H9 (cell line): ENCODE data around the gene EFCC1. TPM values are rescaled to one million over a fixed set of nuclear protein-coding genes. Genes with fewer than 3 reads are reported as not detected.

Experiments
- DNase-seq: peaks from one replicate; pipeline ENCODE4 v3.0.0-alpha.2; 2017
- H2AFZ ChIP-seq: one replicate; pipeline ENCODE4 v1.6.1; 2013; ENCODE audit warnings: mild to moderate bottlenecking, low read length, control low read depth, moderate library complexity
- H2AK5ac ChIP-seq: 2 replicates; pipeline ENCODE4 v1.6.1; 2013; ENCODE audit warnings: low read length, control low read depth, mixed read lengths; ENCODE audit not compliant: insufficient read length
- H2BK120ac ChIP-seq: one replicate; pipeline ENCODE4 v1.6.1; 2013; ENCODE audit warnings: low read depth, mild to moderate bottlenecking, low read length, control low read depth, inconsistent platforms; ENCODE audit not compliant: poor library complexity, severe bottlenecking
- H2BK12ac ChIP-seq: 2 replicates; pipeline ENCODE4 v1.6.1; 2013; ENCODE audit warnings: low read length, control low read depth, mixed read lengths, low read depth; ENCODE audit not compliant: insufficient read length
- H2BK15ac ChIP-seq: 2 replicates; pipeline ENCODE4 v1.6.1; 2013; ENCODE audit warnings: low read depth, low read length, control low read depth
- H2BK20ac ChIP-seq: one replicate; pipeline ENCODE4 v1.6.1; 2013; ENCODE audit warnings: low read depth, mild to moderate bottlenecking, low read length, control low read depth, inconsistent platforms; ENCODE audit not compliant: poor library complexity, severe bottlenecking
- H2BK5ac ChIP-seq: 2 replicates; pipeline ENCODE4 v1.6.1; 2013; ENCODE audit warnings: low read length, control low read depth, mixed read lengths; ENCODE audit not compliant: insufficient read length
- H3K14ac ChIP-seq: 2 replicates; pipeline ENCODE4 v1.6.1; 2013; ENCODE audit warnings: low read length, control low read depth; ENCODE audit not compliant: insufficient read depth
- H3K18ac ChIP-seq: 2 replicates; pipeline ENCODE4 v1.6.1; 2013; ENCODE audit warnings: low read depth, mild to moderate bottlenecking, mixed read lengths, low read length, control low read depth; ENCODE audit not compliant: insufficient read length
- H3K23ac ChIP-seq: 2 replicates; pipeline ENCODE4 v1.6.1; 2013; ENCODE audit warnings: low read length, control low read depth, mixed read lengths, low read depth; ENCODE audit not compliant: insufficient read length
- H3K23me2 ChIP-seq: 2 replicates; pipeline ENCODE4 v1.6.1; 2013; ENCODE audit warnings: low read depth, mild to moderate bottlenecking, mixed read lengths, low read length, control low read depth; ENCODE audit not compliant: insufficient read length, poor library complexity, severe bottlenecking
- H3K27ac ChIP-seq: 2 replicates; pipeline ENCODE4 v1.5.1; 2013; ENCODE audit warnings: low read length, control low read depth, mixed read lengths, low read depth; ENCODE audit not compliant: insufficient read length
- H3K27me3 ChIP-seq: 2 replicates; pipeline ENCODE4 v1.6.1; 2013; ENCODE audit warnings: low read length, control low read depth, inconsistent platforms; ENCODE audit not compliant: insufficient read depth
- H3K4ac ChIP-seq: 2 replicates; pipeline ENCODE4 v1.6.1; 2013; ENCODE audit warnings: low read depth, mild to moderate bottlenecking, control low read depth, inconsistent platforms, low read length, moderate library complexity
- H3K4me1 ChIP-seq: 2 replicates; pipeline ENCODE4 v1.6.1; 2013; ENCODE audit warnings: low read length, control low read depth, inconsistent platforms; ENCODE audit not compliant: insufficient read depth
- H3K4me2 ChIP-seq: 2 replicates; pipeline ENCODE4 v1.6.1; 2013; ENCODE audit warnings: low read length, control low read depth, mixed read lengths; ENCODE audit not compliant: insufficient read length, insufficient read depth
- H3K56ac ChIP-seq: 2 replicates; pipeline ENCODE4 v1.6.1; 2013; ENCODE audit warnings: low read depth, mild to moderate bottlenecking, mixed read lengths, low read length, control low read depth; ENCODE audit not compliant: insufficient read length
- H3K79me1 ChIP-seq: 2 replicates; pipeline ENCODE4 v1.6.1; 2013; ENCODE audit warnings: low read depth, mild to moderate bottlenecking, moderate library complexity, low read length, control low read depth, inconsistent platforms; ENCODE audit not compliant: insufficient read depth, poor library complexity, severe bottlenecking
- H3K79me2 ChIP-seq: 2 replicates; pipeline ENCODE4 v1.6.1; 2013; ENCODE audit warnings: low read length, control low read depth, inconsistent platforms; ENCODE audit not compliant: insufficient read depth
- H3K9ac ChIP-seq: 2 replicates; pipeline ENCODE4 v1.6.1; 2013; ENCODE audit warnings: low read length, control low read depth, mixed read lengths; ENCODE audit not compliant: insufficient read length; ENCODE audit errors: extremely low read depth
- H3K9me3 ChIP-seq: one replicate; pipeline ENCODE4 v1.6.1; 2013; ENCODE audit warnings: low read depth, low read length, inconsistent platforms; ENCODE audit not compliant: control insufficient read depth
- H3T11ph ChIP-seq: one replicate; pipeline ENCODE4 v1.6.1; 2013; ENCODE audit warnings: mild to moderate bottlenecking, low read length, control low read depth, inconsistent platforms
- H4K20me1 ChIP-seq: one replicate; pipeline ENCODE4 v1.6.1; 2013; ENCODE audit not compliant: control insufficient read depth, insufficient read length, insufficient read depth
- H4K5ac ChIP-seq: 2 replicates; pipeline ENCODE4 v1.6.1; 2013; ENCODE audit warnings: low read depth, mild to moderate bottlenecking, mixed read lengths, low read length, control low read depth; ENCODE audit not compliant: insufficient read length
- H4K8ac ChIP-seq: replicated peaks from 2 replicates; pipeline ENCODE4 v1.6.1; 2013; ENCODE audit warnings: low read length, control low read depth, mixed read lengths, low read depth; ENCODE audit not compliant: insufficient read length
- H4K91ac ChIP-seq: 2 replicates; pipeline ENCODE4 v1.6.1; 2013; ENCODE audit warnings: low read depth, mild to moderate bottlenecking, moderate library complexity, mixed read lengths, low read length, control low read depth; ENCODE audit not compliant: insufficient read length
- H3K27ac Mint-ChIP-seq, 3 experiments: 2 replicates in 2 of 3; 3 replicates in 1 of 3; pipeline ENCODE4 v1.8.0; 2020 to 2021; ENCODE audit warnings: mixed read lengths in 3 of 3, mild to moderate bottlenecking in 1 of 3, moderate library complexity in 1 of 3
- H3K27me3 Mint-ChIP-seq: 2 replicates; pipeline ENCODE4 v1.8.0; 2021; ENCODE audit warnings: low read depth, mild to moderate bottlenecking, moderate library complexity, mixed read lengths
- H3K36me3 Mint-ChIP-seq, 3 experiments: 2 replicates in 2 of 3; 3 replicates in 1 of 3; pipeline ENCODE4 v1.8.0; 2020 to 2021; ENCODE audit warnings: low read depth in 3 of 3, mixed read lengths in 3 of 3; ENCODE audit not compliant: insufficient read depth in 1 of 3
- H3K4me1 Mint-ChIP-seq, 2 experiments: 2 replicates each; pipeline ENCODE4 v1.8.0; 2020; ENCODE audit warnings: mixed read lengths in 2 of 2
- H3K4me3 Mint-ChIP-seq, 2 experiments: 2 replicates in 1 of 2; 3 replicates in 1 of 2; pipeline ENCODE4 v1.8.0; 2020 to 2021; ENCODE audit warnings: mild to moderate bottlenecking in 2 of 2, mixed read lengths in 2 of 2, moderate library complexity in 1 of 2
- H3K9me3 Mint-ChIP-seq, 2 experiments: 2 replicates in 1 of 2; 3 replicates in 1 of 2; pipeline ENCODE4 v1.8.0; 2020; ENCODE audit warnings: mild to moderate bottlenecking in 2 of 2, mixed read lengths in 2 of 2, moderate library complexity in 1 of 2
- WGBS: extraction: QIAGEN DNeasy Blood & Tissue Kit; methylation state at CpG from one replicate; pipeline ENCODE4 v1.1.7; 2013; ENCODE audit warnings: missing lambda C conversion rate, low lambda C conversion rate, mixed read lengths; ENCODE audit not compliant: insufficient read length; ENCODE audit errors: extremely low coverage; 5-methylcytosine and 5-hydroxymethylcytosine counted together
- total RNA-seq: library from RNA; stranded (reverse); gene quantifications from 2 replicates; pipeline ENCODE4 v1.2.1, GENCODE V29; 2021
- TF ChIP-seq, protein P1 (sequence below): fragments of 200-600 bp; sonication (generic); conservative IDR thresholded peaks from 3 replicates; pipeline ENCODE4 v1.8.0; 2021; ENCODE audit warnings: antibody characterized with exemption, mild to moderate bottlenecking

EFCC1 gene
- total RNA-seq, 1 experiment from 2014 or later, result 0.09 TPM

- H2BK5ac ChIP-seq, result no peak overlapping the region
- H2AK5ac ChIP-seq, result no peak overlapping the region
- H2BK120ac ChIP-seq, result no peak overlapping the region
- peaks cover 11% of the 10 kb centered on the region for H3K27me3 Mint-ChIP-seq
- no peaks in the 10 kb centered on the region for H3K9me3 ChIP-seq
- no peak overlapping the region for H3K56ac ChIP-seq
- no peaks in the 10 kb centered on the region for H3K36me3 Mint-ChIP-seq
- H2AFZ ChIP-seq, result no peak overlapping the region
- no peak overlapping the region for H3T11ph ChIP-seq
- no peaks in the 10 kb centered on the region for H3K79me1 ChIP-seq
- H3K27ac ChIP-seq, result no peak overlapping the region
- H3K27ac Mint-ChIP-seq, result no peak overlapping the region
- H3K18ac ChIP-seq, result no peak overlapping the region
- H3K4me1 Mint-ChIP-seq, result peaks cover 2 to 15% of the 10 kb centered on the region in 2 experiments
- H4K20me1 ChIP-seq, result no peaks in the 10 kb centered on the region
- no peaks in the 10 kb centered on the region for H3K9me3 Mint-ChIP-seq
- no peaks in the 10 kb centered on the region for H3K79me2 ChIP-seq
- H3K4ac ChIP-seq, result no peak overlapping the region
- H3K4me2 ChIP-seq, result no peak overlapping the region
- H3K23me2 ChIP-seq, result no peaks in the 10 kb centered on the region
- no peaks in the 10 kb centered on the region for H3K27me3 ChIP-seq
- no peak overlapping the region for H2BK12ac ChIP-seq
- no peak overlapping the region for H3K4me3 Mint-ChIP-seq
- H4K91ac ChIP-seq, result no peak overlapping the region
- no peak overlapping the region for H2BK15ac ChIP-seq
- no peak overlapping the region for H2BK20ac ChIP-seq
- H3K14ac ChIP-seq, result no peak overlapping the region
- H3K9ac ChIP-seq, result no peak overlapping the region
- H3K23ac ChIP-seq, result no peak overlapping the region
- no peak for DNase-seq
- TF ChIP-seq, protein P1, sequence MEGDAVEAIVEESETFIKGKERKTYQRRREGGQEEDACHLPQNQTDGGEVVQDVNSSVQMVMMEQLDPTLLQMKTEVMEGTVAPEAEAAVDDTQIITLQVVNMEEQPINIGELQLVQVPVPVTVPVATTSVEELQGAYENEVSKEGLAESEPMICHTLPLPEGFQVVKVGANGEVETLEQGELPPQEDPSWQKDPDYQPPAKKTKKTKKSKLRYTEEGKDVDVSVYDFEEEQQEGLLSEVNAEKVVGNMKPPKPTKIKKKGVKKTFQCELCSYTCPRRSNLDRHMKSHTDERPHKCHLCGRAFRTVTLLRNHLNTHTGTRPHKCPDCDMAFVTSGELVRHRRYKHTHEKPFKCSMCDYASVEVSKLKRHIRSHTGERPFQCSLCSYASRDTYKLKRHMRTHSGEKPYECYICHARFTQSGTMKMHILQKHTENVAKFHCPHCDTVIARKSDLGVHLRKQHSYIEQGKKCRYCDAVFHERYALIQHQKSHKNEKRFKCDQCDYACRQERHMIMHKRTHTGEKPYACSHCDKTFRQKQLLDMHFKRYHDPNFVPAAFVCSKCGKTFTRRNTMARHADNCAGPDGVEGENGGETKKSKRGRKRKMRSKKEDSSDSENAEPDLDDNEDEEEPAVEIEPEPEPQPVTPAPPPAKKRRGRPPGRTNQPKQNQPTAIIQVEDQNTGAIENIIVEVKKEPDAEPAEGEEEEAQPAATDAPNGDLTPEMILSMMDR, result no peak
- H3K4me1 ChIP-seq, result no peaks in the 10 kb centered on the region
- no peak overlapping the region for H4K8ac ChIP-seq
- WGBS, result no CpG with 5 or more reads among the region's 13 CpGs
- H4K5ac ChIP-seq, result no peak overlapping the region
These were observed 13.0 kb downstream of the EFCC1 start for GRCh38 chr3:129014148-129014547.
